ENCODE results near the gene OR10C1.

DNA sequence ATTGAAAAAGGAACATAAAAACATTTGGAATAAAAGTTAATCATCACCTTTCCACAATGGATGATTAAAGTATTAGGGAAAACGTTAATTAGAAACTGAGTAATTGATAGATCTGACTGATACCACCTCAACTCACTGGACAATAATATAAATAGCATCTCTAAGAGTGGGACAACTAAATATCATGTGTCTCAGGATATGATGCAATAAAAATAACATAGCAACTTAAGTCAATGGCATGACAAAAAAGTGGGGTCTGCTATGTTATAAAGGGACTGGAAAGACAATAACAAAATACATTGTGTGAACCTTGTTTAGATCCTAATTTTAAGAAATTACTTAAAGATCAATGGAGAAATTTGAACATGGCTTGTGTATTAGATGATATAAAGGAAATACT is 14.0 kb upstream of the OR10C1 start:
- no peak for TF ChIP-seq CTCF (IDR thresholded peaks at IDR 0.05; ENCODE audit: borderline replicate concordance, extremely low read depth, low read length, poor library complexity, severe bottlenecking)
- no peak for TF ChIP-seq EZH2 (IDR thresholded peaks at IDR 0.05; ENCODE audit: borderline replicate concordance, low read depth, low read length, severe bottlenecking)

Measured in DND-41 (cell line).